HT-29 (cell line): Measurements from ENCODE around the gene MFRP. TPM values are rescaled to one million over a fixed set of nuclear protein-coding genes. Genes with fewer than 3 reads are reported as not detected.
A peak's percentile ranks its signal among the peaks of the same experiment; 100 is the strongest.
"Not testable (repeated sequence)": the region's sequence is repeated elsewhere in the genome, so short reads cannot be mapped to it uniquely, and the experiment has no call there.

Experiments
- DNase-seq: peaks from one replicate; pipeline ENCODE4 v3.0.0-alpha.2; 2015; ENCODE audit warnings: low spot score
- total RNA-seq: library from RNA; depleted of rRNA; stranded (reverse); fragments of >200 nt; shearing (Covaris generic); gene quantifications from 2 replicates; pipeline ENCODE4 v1.2.3, GENCODE V29; 2014; rRNA removed

MFRP gene
- not detected in 2 replicates for total RNA-seq

GRCh38 chr11:119346605-119347004, at the start of gene MFRP:
Gene MFRP (minus strand): TSS chr11:119346705. CDS start chr11:119346513, 192 bp downstream.
- DNase-seq = no peak

- no peak for DNase-seq
Observed at GRCh38 chr11:119391275-119391674, 44.8 kb upstream of the MFRP start.

- DNase-seq = peak; percentile 75
Observed at GRCh38 chr11:119389611-119390254, 43.2 kb upstream of the MFRP start.

GRCh38 chr11:119388103-119388502, 41.6 kb upstream of the MFRP start:
- no peak for DNase-seq

GRCh38 chr11:119384332-119384731, 37.8 kb upstream of the MFRP start:
- DNase-seq = no peak

- DNase-seq = not testable (repeated sequence)
Observed at GRCh38 chr11:119382513-119382912, 36.0 kb upstream of the MFRP start.

GRCh38 chr11:119382101-119382500, 35.6 kb upstream of the MFRP start:
- no peak for DNase-seq

GRCh38 chr11:119381181-119381988, 34.9 kb upstream of the MFRP start, which contains the start of gene USP2:
Gene USP2 (minus strand): TSS chr11:119381690. CDS start chr11:119373480, 8,210 bp downstream.
- peak; percentile 100 for DNase-seq

- peak; percentile 16 for DNase-seq
Observed at GRCh38 chr11:119380827-119381180, 34.3 kb upstream of the MFRP start.

GRCh38 chr11:119380160-119380826, 33.8 kb upstream of the MFRP start:
- DNase-seq = no peak

- DNase-seq = no peak
Observed at GRCh38 chr11:119378851-119379465, 32.5 kb upstream of the MFRP start.

- no peak for DNase-seq
Observed at GRCh38 chr11:119377961-119378667, 31.6 kb upstream of the MFRP start.

- DNase-seq = no peak
Observed at GRCh38 chr11:119377112-119377901, 30.8 kb upstream of the MFRP start.

GRCh38 chr11:119376197-119376847, 29.8 kb upstream of the MFRP start:
- no peak for DNase-seq

GRCh38 chr11:119375337-119376196, 29.1 kb upstream of the MFRP start:
- DNase-seq = no peak

- no peak for DNase-seq
Observed at GRCh38 chr11:119374632-119375336, 28.3 kb upstream of the MFRP start.

- DNase-seq = peak; percentile 92
Observed at GRCh38 chr11:119373921-119374631, 27.6 kb upstream of the MFRP start.
